Thyroid gland (tissue), 4 donors: ENCODE results near the gene KCNIP4.

Experiments
- CTCF ChIP-seq, 6 experiments: fragments of 200-600 bp in 3 of 6; fragments of 450-650 bp in 3 of 6; sonication (generic) in 3 of 6; IDR thresholded peaks; one replicate each; pipeline ENCODE4 v1.5.1; 2016 to 2019; ENCODE audit warnings: antibody characterized with exemption in 6 of 6, mild to moderate bottlenecking in 2 of 6, inconsistent platforms in 1 of 6, moderate library complexity in 1 of 6
- POLR2A ChIP-seq, 2 donors: fragments of 450-650 bp; IDR thresholded peaks; one replicate each; pipeline ENCODE4 v1.6.1; 2017; ENCODE audit warnings: antibody characterized with exemption in 2 of 2, mild to moderate bottlenecking in 2 of 2, moderate library complexity in 1 of 2

GRCh38 chr4:21577056-21577455, 371.5 kb downstream of the KCNIP4 start:
- TF ChIP-seq POLR2A (IDR thresholded peaks at IDR 0.05) (no peak), CTCF (IDR thresholded peaks at IDR 0.05) (no peak)
